ENCODE measurements around the gene RAC2.

RAC2 gene

GRCh38 chr22:37205046-37205445 is 39.0 kb downstream of the RAC2 start:
- no peaks in the 10 kb centered on the region for H3K27me3 ChIP-seq (ENCODE audit: low read depth, low read length)
- no peaks in the 10 kb centered on the region for H3K79me2 ChIP-seq (ENCODE audit: low read length)
- TF ChIP-seq, protein P1, sequence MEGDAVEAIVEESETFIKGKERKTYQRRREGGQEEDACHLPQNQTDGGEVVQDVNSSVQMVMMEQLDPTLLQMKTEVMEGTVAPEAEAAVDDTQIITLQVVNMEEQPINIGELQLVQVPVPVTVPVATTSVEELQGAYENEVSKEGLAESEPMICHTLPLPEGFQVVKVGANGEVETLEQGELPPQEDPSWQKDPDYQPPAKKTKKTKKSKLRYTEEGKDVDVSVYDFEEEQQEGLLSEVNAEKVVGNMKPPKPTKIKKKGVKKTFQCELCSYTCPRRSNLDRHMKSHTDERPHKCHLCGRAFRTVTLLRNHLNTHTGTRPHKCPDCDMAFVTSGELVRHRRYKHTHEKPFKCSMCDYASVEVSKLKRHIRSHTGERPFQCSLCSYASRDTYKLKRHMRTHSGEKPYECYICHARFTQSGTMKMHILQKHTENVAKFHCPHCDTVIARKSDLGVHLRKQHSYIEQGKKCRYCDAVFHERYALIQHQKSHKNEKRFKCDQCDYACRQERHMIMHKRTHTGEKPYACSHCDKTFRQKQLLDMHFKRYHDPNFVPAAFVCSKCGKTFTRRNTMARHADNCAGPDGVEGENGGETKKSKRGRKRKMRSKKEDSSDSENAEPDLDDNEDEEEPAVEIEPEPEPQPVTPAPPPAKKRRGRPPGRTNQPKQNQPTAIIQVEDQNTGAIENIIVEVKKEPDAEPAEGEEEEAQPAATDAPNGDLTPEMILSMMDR (IDR thresholded peaks at IDR 0.05; ENCODE audit: low read depth, low read length) = no peak
- TF ChIP-seq EZH2phosphoT487 (IDR thresholded peaks at IDR 0.05; ENCODE audit: low read depth) = no peak
- H3K4me2 ChIP-seq (ENCODE audit: low read length) = no peak overlapping the region
- H3K9ac ChIP-seq (ENCODE audit: low read length) = no peak overlapping the region
- no peak overlapping the region for H2AFZ ChIP-seq (ENCODE audit: low read depth, low read length)
- H3K36me3 ChIP-seq (replicated peaks; ENCODE audit: low read depth, low read length) = no peaks in the 10 kb centered on the region
- no peak overlapping the region for H3K4me3 ChIP-seq (ENCODE audit: low read length)
- no peaks in the 10 kb centered on the region for H4K20me1 ChIP-seq (ENCODE audit: insufficient read depth, low read length)
- H3K9me3 ChIP-seq (ENCODE audit: insufficient read depth, low read length) = no peaks in the 10 kb centered on the region
- no peak overlapping the region for H3K27ac ChIP-seq (ENCODE audit: low read length)
- peaks cover 14% of the 10 kb centered on the region for H3K4me1 ChIP-seq (ENCODE audit: low read length)

- Histone ChIP-seq H3K79me2 (ENCODE audit: low read length) (no peaks in the 10 kb centered on the region), H3K27ac (ENCODE audit: low read length) (no peak overlapping the region), H3K27me3 (ENCODE audit: low read depth, low read length) (no peaks in the 10 kb centered on the region), H3K4me1 (ENCODE audit: low read length) (peaks cover 20% of the 10 kb centered on the region), H3K9me3 (ENCODE audit: insufficient read depth, low read length) (no peaks in the 10 kb centered on the region), H2AFZ (ENCODE audit: low read depth, low read length) (no peak overlapping the region), H3K4me2 (ENCODE audit: low read length) (no peak overlapping the region), H3K36me3 (replicated peaks; ENCODE audit: low read depth, low read length) (no peaks in the 10 kb centered on the region), H4K20me1 (ENCODE audit: insufficient read depth, low read length) (no peaks in the 10 kb centered on the region), H3K4me3 (ENCODE audit: low read length) (no peak overlapping the region), H3K9ac (ENCODE audit: low read length) (no peak overlapping the region)
- TF ChIP-seq, protein P1 (IDR thresholded peaks at IDR 0.05; ENCODE audit: low read depth, low read length) = no peak
- TF ChIP-seq EZH2phosphoT487 (IDR thresholded peaks at IDR 0.05; ENCODE audit: low read depth) = no peak
These were observed 39.9 kb downstream of the RAC2 start for GRCh38 chr22:37204045-37204655.

- H3K4me2 ChIP-seq (ENCODE audit: low read length) = no peak overlapping the region
- no peaks in the 10 kb centered on the region for H4K20me1 ChIP-seq (ENCODE audit: insufficient read depth, low read length)
- H3K27me3 ChIP-seq (ENCODE audit: low read depth, low read length) = no peaks in the 10 kb centered on the region
- no peaks in the 10 kb centered on the region for H3K9me3 ChIP-seq (ENCODE audit: insufficient read depth, low read length)
- no peak for TF ChIP-seq EZH2phosphoT487 (IDR thresholded peaks at IDR 0.05; ENCODE audit: low read depth)
- TF ChIP-seq, protein P1 (IDR thresholded peaks at IDR 0.05; ENCODE audit: low read depth, low read length) = no peak
- H3K4me3 ChIP-seq (ENCODE audit: low read length) = no peak overlapping the region
- H3K9ac ChIP-seq (ENCODE audit: low read length) = no peak overlapping the region
- no peak overlapping the region for H2AFZ ChIP-seq (ENCODE audit: low read depth, low read length)
- H3K27ac ChIP-seq (ENCODE audit: low read length) = no peak overlapping the region
- peaks cover 20% of the 10 kb centered on the region for H3K4me1 ChIP-seq (ENCODE audit: low read length)
- H3K79me2 ChIP-seq (ENCODE audit: low read length) = no peaks in the 10 kb centered on the region
- H3K36me3 ChIP-seq (replicated peaks; ENCODE audit: low read depth, low read length) = no peaks in the 10 kb centered on the region
These were observed 40.6 kb downstream of the RAC2 start for GRCh38 chr22:37203354-37204044.

- Histone ChIP-seq H2AFZ (ENCODE audit: low read depth, low read length) (no peak overlapping the region), H3K36me3 (replicated peaks; ENCODE audit: low read depth, low read length) (no peaks in the 10 kb centered on the region), H3K9ac (ENCODE audit: low read length) (no peak overlapping the region), H3K9me3 (ENCODE audit: insufficient read depth, low read length) (no peaks in the 10 kb centered on the region), H3K27me3 (ENCODE audit: low read depth, low read length) (no peaks in the 10 kb centered on the region), H3K4me3 (ENCODE audit: low read length) (no peak overlapping the region), H3K27ac (ENCODE audit: low read length) (no peak overlapping the region), H3K4me1 (ENCODE audit: low read length) (peaks cover 26% of the 10 kb centered on the region), H3K79me2 (ENCODE audit: low read length) (no peaks in the 10 kb centered on the region), H3K4me2 (ENCODE audit: low read length) (no peak overlapping the region), H4K20me1 (ENCODE audit: insufficient read depth, low read length) (no peaks in the 10 kb centered on the region)
- no peak for TF ChIP-seq EZH2phosphoT487 (IDR thresholded peaks at IDR 0.05; ENCODE audit: low read depth)
- TF ChIP-seq, protein P1 (IDR thresholded peaks at IDR 0.05; ENCODE audit: low read depth, low read length) = no peak
These were observed 41.4 kb downstream of the RAC2 start for GRCh38 chr22:37202716-37203115.
